GM20000 (cell line): ENCODE measurements around the gene MRPL1.

Source experiments
- DNase-seq: peaks from one replicate; pipeline ENCODE4 v3.0.0; 2012; ENCODE audit warnings: low spot score
- TF ChIP-seq, protein P1 (sequence below): IDR thresholded peaks from 2 replicates; pipeline ENCODE4 v1.5.1; 2012; ENCODE audit warnings: mild to moderate bottlenecking, control low read depth; ENCODE audit errors: extremely low read depth, missing control alignments

MRPL1 gene

DNA sequence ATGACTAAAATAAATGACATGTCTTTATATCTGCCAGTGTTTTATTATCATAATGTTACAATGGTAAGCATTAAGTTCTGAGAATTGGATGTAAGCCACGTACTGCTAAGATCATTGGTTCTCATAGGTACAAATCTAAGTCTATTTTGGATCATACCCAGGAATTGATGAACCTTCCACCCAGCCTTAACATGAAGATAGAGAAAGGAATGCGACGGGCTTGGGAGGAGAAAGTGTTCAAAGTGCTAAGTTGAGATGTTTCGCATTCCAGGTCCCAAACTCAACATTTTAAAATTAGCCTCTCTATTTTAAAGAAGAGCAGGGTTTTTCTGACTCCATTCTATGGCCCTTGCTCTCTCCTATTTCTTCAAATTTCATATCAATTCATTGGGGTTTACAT is 139.6 kb downstream of the MRPL1 start:
- no peak for DNase-seq
- TF ChIP-seq, protein P1, sequence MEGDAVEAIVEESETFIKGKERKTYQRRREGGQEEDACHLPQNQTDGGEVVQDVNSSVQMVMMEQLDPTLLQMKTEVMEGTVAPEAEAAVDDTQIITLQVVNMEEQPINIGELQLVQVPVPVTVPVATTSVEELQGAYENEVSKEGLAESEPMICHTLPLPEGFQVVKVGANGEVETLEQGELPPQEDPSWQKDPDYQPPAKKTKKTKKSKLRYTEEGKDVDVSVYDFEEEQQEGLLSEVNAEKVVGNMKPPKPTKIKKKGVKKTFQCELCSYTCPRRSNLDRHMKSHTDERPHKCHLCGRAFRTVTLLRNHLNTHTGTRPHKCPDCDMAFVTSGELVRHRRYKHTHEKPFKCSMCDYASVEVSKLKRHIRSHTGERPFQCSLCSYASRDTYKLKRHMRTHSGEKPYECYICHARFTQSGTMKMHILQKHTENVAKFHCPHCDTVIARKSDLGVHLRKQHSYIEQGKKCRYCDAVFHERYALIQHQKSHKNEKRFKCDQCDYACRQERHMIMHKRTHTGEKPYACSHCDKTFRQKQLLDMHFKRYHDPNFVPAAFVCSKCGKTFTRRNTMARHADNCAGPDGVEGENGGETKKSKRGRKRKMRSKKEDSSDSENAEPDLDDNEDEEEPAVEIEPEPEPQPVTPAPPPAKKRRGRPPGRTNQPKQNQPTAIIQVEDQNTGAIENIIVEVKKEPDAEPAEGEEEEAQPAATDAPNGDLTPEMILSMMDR = no peak
